ENCODE measurements around the gene C1QTNF9.

GRCh38 chr13:24263632-24264031 lies 45.7 kb upstream of the C1QTNF9 start:
- TF ChIP-seq CTCF (IDR thresholded peaks at IDR 0.05; ENCODE audit: borderline replicate concordance, extremely low read depth, low read length, poor library complexity, severe bottlenecking), result no peak
- TF ChIP-seq EZH2 (IDR thresholded peaks at IDR 0.05; ENCODE audit: borderline replicate concordance, low read depth, low read length, severe bottlenecking), result no peak
